Transverse colon (tissue), 4 donors: ENCODE measurements around the gene CDC45. TPM values are rescaled to one million over a fixed set of nuclear protein-coding genes. Genes with fewer than 3 reads are reported as not detected.

Experiments
- DNase-seq: peaks from one replicate; pipeline ENCODE4 v3.0.0-alpha.2; 2019
- H3K27ac ChIP-seq, 4 donors: fragments of 200-600 bp; sonication (generic); 2 replicates each; pipeline ENCODE4 v1.5.1; 2016 to 2018; ENCODE audit warnings: inconsistent platforms in 4 of 4
- H3K27me3 ChIP-seq: fragments of 200-600 bp; sonication (generic); 2 replicates; pipeline ENCODE4 v1.5.1; 2017; ENCODE audit warnings: inconsistent platforms
- H3K36me3 ChIP-seq, 4 donors: fragments of 200-600 bp; sonication (generic); 2 replicates each; pipeline ENCODE4 v1.5.1; 2017 to 2019; ENCODE audit warnings: inconsistent platforms in 4 of 4
- H3K4me1 ChIP-seq, 4 donors: fragments of 200-600 bp; sonication (generic); 2 replicates each; pipeline ENCODE4 v1.5.1; 2017 to 2020; ENCODE audit warnings: inconsistent platforms in 4 of 4
- H3K4me3 ChIP-seq, 4 donors: fragments of 200-600 bp; sonication (generic); 1 replicate in 1 of 4; 2 replicates in 3 of 4; pipeline versions ENCODE4 v1.5.1 to v1.6.1; 2017 to 2019; ENCODE audit warnings: inconsistent platforms in 4 of 4
- H3K9me3 ChIP-seq, 2 donors: fragments of 200-600 bp; sonication (generic); 2 replicates each; pipeline ENCODE4 v1.5.1; 2017 to 2019; ENCODE audit warnings: inconsistent platforms in 2 of 2
- EP300 ChIP-seq: sonication (generic); formaldehyde crosslinking; IDR thresholded peaks from one replicate; pipeline ENCODE4 v1.6.1; 2017; ENCODE audit warnings: antibody characterized with exemption, low read depth
- POLR2A ChIP-seq: fragments of 450-650 bp; IDR thresholded peaks from one replicate; pipeline ENCODE4 v1.6.1; 2016; ENCODE audit warnings: antibody characterized with exemption, mild to moderate bottlenecking, moderate library complexity
- POLR2AphosphoS5 ChIP-seq, 3 donors: sonication (generic); formaldehyde crosslinking; IDR thresholded peaks; one replicate each; pipeline ENCODE4 v1.6.1; 2016; ENCODE audit warnings: antibody characterized with exemption in 3 of 3
- whole genome bisulfite sequencing, 2 donors: methylation state at CpG; one replicate each; pipeline ENCODE4 v1.1.5; 2018; ENCODE audit warnings: low coverage in 1 of 2; 5-methylcytosine and 5-hydroxymethylcytosine counted together
- in situ Hi-C, 4 donors: fragments of 200-750 bp; cut with MboI; loops; one replicate each; pipeline versions ENCODE4 v1.15.0 to v1.15.1; 2017; ENCODE audit warnings: low sequenced_read_pairs in 3 of 4, low pct_ligation_motif_present in 1 of 4, low pct_unique_long_range_greater_than_20kb in 1 of 4
- intact Hi-C: fragments of 100-400 bp; cut with DNase I; formaldehyde crosslinking; loops from one replicate; pipeline ENCODE4 v1.15.1; 2023; ENCODE audit warnings: low total_unique reads
- total RNA-seq, 4 donors: library from RNA; depleted of rRNA; stranded (reverse); fragments of >200 nt; gene quantifications; one replicate each; pipeline ENCODE4 v1.1.0, GENCODE V29; 2016
- TF ChIP-seq, protein P1 (sequence below), 5 experiments: fragments of 200-600 bp in 3 of 5; fragments of 450-650 bp in 2 of 5; sonication (generic) in 3 of 5; IDR thresholded peaks; 1 replicate in 2 of 5; 2 replicates in 3 of 5; pipeline ENCODE4 v1.5.1; 2016 to 2017; ENCODE audit warnings: antibody characterized with exemption in 5 of 5, inconsistent platforms in 3 of 5, mild to moderate bottlenecking in 2 of 5, moderate library complexity in 1 of 5

Gene CDC45
- total RNA-seq, 4 donors from 2014 or later = 1.1 to 2.0 (median 1.2) TPM; not detected in 1

DNA sequence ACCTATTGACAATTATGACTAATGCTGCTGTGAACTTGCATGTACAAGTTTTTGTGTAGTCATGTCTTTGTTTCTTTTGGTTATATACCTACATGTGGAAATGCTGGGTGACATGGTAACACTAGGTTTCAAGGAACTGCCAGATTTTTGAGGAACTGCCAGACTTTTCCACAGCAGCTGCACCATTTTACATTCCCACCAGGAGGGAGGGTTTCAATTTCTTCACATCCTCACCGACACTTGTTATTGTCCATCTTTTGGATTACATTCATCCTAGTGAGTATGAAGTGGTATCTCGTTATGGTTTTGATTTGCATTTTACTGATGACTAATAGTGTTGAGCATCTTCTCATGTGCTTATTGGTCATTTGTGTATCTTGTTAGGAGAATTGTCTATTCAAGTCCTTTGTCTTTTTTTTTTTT, 31.2 kb downstream of the CDC45 start:
- Histone ChIP-seq H3K27me3 (no peaks in the 10 kb centered on the region), H3K9me3 (no peaks in the 10 kb centered on the region), H3K4me1 (no peaks in the 10 kb centered on the region), H3K36me3 (no peaks in the 10 kb centered on the region), H3K4me3 (no peak overlapping the region), H3K27ac (no peak overlapping the region)
- WGBS, 2 donors = 92 to 93% methylated on average over 2 of the region's 2 CpGs
- TF ChIP-seq EP300 (no peak), POLR2A (no peak), POLR2AphosphoS5 (IDR thresholded peaks at IDR 0.05) (no peak)
- TF ChIP-seq, protein P1, sequence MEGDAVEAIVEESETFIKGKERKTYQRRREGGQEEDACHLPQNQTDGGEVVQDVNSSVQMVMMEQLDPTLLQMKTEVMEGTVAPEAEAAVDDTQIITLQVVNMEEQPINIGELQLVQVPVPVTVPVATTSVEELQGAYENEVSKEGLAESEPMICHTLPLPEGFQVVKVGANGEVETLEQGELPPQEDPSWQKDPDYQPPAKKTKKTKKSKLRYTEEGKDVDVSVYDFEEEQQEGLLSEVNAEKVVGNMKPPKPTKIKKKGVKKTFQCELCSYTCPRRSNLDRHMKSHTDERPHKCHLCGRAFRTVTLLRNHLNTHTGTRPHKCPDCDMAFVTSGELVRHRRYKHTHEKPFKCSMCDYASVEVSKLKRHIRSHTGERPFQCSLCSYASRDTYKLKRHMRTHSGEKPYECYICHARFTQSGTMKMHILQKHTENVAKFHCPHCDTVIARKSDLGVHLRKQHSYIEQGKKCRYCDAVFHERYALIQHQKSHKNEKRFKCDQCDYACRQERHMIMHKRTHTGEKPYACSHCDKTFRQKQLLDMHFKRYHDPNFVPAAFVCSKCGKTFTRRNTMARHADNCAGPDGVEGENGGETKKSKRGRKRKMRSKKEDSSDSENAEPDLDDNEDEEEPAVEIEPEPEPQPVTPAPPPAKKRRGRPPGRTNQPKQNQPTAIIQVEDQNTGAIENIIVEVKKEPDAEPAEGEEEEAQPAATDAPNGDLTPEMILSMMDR (IDR thresholded peaks at IDR 0.05) = no peak
- in situ Hi-C loops = no loop called here
- intact Hi-C loops = no loop called here
- DNase-seq = no peak

DNA sequence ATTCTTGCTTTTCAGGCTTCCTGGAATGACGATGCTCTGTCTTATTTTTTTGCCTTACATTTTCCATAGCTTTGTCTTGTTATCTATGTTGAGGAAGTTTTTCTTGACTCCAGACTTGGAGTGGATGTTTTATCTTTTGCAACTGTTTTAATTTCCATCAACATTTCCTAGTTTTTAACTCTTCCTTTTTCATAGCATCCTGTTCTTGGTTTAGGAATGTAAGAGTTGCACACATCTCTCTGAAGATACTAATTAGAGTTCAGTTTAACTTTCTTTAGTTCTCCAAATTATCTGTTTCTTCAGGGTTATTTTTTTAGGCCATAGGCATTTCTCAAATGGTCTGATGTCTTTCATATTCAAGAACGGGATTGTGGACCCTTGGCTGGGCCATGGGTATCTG, 34.1 kb downstream of the CDC45 start:
- no peaks in the 10 kb centered on the region for H3K4me1 ChIP-seq
- H3K9me3 ChIP-seq = no peaks in the 10 kb centered on the region
- no peaks in the 10 kb centered on the region for H3K36me3 ChIP-seq
- H3K4me3 ChIP-seq = no peak overlapping the region
- intact Hi-C loops = no loop called here
- H3K27ac ChIP-seq = no peak overlapping the region
- 46 to 50% methylated on average over 2 of the region's 2 CpGs for WGBS, 2 donors
- no peaks in the 10 kb centered on the region for H3K27me3 ChIP-seq
- no peak for TF ChIP-seq POLR2A
- TF ChIP-seq, protein P1 (IDR thresholded peaks at IDR 0.05) = no peak
- TF ChIP-seq EP300 = no peak
- TF ChIP-seq POLR2AphosphoS5 (IDR thresholded peaks at IDR 0.05) = no peak
- no peak for DNase-seq
- in situ Hi-C loops = no loop called here

DNA sequence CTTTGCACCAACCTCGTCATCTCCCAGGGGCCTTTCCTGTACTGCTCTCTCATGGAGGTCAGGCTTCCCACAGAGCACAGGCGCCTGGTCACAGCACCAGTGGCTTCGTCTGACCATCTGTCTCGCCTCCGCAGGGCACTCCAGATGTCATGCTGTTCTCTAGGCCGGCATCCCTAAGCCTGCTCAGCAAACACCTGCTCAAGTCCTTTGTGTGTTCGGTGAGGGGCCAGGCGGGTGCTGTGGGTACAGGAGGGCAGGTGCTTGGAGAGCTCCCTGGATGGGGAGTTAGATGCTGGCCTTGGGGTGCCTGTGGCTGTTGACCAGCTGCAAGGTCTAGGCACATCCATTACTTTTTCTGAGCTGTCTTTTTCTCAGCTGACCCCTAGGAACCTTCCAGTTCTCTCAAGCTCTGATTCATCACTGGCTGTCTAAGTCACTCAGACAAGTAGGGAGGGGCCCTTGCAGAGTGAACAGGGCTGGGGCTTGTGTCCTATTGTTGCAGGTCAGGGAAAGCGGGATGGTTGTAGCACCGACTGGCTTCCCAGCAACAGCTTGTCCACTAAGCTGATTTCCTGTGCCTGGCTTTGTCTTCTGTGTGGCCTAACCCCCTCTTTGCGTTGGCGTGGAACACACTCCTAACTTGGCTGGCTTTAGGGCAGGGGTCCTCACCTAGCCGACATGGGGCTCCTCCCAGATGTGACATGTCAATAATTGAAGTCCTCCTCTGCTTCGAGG, 35.3 kb downstream of the CDC45 start:
- H3K27ac ChIP-seq = no peak overlapping the region
- in situ Hi-C loops (no loop called here), intact Hi-C loops (no loop called here)
- no peaks in the 10 kb centered on the region for H3K36me3 ChIP-seq
- H3K4me1 ChIP-seq = no peaks in the 10 kb centered on the region
- no peaks in the 10 kb centered on the region for H3K9me3 ChIP-seq
- DNase-seq = no peak
- TF ChIP-seq EP300 = no peak
- no peak for TF ChIP-seq POLR2A
- TF ChIP-seq, protein P1 (IDR thresholded peaks at IDR 0.05) = no peak
- TF ChIP-seq POLR2AphosphoS5 (IDR thresholded peaks at IDR 0.05) = no peak
- H3K27me3 ChIP-seq = no peaks in the 10 kb centered on the region
- WGBS, 2 donors = 93% methylated on average over 14 of the region's 14 CpGs; no CpG with 5 or more reads in 1 of the 2 donors
- no peak overlapping the region for H3K4me3 ChIP-seq

DNA sequence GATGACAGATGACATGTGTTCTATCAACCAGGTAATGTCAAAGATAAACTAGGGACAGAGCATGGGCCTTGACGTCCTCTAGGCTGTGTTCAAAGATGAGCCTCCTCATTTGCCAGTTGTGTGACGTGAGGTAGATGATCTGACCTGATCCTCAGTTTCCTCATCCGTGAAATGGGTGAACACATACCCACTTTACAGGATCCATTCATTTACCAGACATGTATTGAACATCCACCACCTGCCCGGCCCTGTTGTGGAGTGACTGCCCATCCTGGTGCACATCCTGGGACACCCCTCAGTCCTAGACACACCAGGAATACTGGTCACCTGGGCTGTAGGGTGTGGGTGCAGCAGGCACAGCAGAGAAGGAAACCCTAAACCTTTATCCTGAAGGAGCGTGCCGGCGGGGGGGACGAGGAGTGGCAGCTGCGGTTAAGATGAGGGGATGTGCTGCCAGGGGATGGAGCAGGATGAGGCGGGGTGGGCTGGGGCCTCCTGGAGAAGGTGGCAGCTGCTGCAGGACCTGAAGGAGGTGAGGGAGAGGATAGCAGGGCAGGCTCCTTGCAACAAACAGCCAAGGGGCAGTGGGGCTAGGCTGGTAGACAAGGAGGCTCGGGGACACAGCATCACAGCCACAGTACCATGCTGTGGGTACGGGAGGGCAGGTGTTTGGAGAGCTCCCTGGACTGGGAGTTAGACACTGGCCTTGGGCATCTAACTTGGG, 36.1 kb downstream of the CDC45 start:
- Histone ChIP-seq H3K27ac (no peak overlapping the region), H3K4me1 (no peaks in the 10 kb centered on the region), H3K27me3 (no peaks in the 10 kb centered on the region), H3K4me3 (no peak overlapping the region), H3K9me3 (no peaks in the 10 kb centered on the region), H3K36me3 (no peaks in the 10 kb centered on the region)
- intact Hi-C loops (no loop called here), in situ Hi-C loops (no loop called here)
- TF ChIP-seq EP300 (no peak), POLR2A (no peak), POLR2AphosphoS5 (IDR thresholded peaks at IDR 0.05) (no peak)
- TF ChIP-seq, protein P1 (IDR thresholded peaks at IDR 0.05) = no peak
- no peak for DNase-seq
- WGBS, 2 donors = 94 to 100% methylated on average over 1 to 12 of the region's 12 CpGs
